ENCODE measurements around the gene RBM39.

DNA sequence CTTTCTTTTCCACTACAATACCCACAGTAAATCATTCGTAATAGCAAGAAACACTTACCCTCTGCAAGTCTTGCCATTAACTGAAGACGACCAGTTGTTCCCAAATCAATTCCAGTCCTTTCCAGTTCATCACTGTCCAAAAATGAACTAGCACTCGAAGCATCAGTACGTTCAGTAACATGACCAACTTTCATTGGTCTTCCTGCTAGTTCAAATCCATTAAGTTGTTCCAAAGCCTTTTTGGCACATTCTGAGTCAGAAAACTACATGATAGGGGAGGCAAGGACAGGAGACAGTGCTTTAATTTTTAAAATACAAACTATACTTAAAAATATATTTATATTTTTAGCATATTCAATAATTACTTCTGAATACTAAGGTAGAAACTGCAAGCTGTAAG, 27.9 kb downstream of the RBM39 start:
- TF ChIP-seq, protein P1, sequence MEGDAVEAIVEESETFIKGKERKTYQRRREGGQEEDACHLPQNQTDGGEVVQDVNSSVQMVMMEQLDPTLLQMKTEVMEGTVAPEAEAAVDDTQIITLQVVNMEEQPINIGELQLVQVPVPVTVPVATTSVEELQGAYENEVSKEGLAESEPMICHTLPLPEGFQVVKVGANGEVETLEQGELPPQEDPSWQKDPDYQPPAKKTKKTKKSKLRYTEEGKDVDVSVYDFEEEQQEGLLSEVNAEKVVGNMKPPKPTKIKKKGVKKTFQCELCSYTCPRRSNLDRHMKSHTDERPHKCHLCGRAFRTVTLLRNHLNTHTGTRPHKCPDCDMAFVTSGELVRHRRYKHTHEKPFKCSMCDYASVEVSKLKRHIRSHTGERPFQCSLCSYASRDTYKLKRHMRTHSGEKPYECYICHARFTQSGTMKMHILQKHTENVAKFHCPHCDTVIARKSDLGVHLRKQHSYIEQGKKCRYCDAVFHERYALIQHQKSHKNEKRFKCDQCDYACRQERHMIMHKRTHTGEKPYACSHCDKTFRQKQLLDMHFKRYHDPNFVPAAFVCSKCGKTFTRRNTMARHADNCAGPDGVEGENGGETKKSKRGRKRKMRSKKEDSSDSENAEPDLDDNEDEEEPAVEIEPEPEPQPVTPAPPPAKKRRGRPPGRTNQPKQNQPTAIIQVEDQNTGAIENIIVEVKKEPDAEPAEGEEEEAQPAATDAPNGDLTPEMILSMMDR (IDR thresholded peaks at IDR 0.05), result no peak
- TF ChIP-seq POLR2A (IDR thresholded peaks at IDR 0.05), result no peak

Data from lower leg skin (tissue), 3 donors.